ENCODE measurements around the gene NPHP1. TPM values are rescaled to one million over a fixed set of nuclear protein-coding genes. Genes with fewer than 3 reads are reported as not detected.

Gene NPHP1
- total RNA-seq, 1 experiment from 2014 or later = 4.7 TPM

- TF ChIP-seq CTCF (IDR thresholded peaks at IDR 0.05 in 2 of 3, conservative IDR thresholded peaks at IDR 0.05 in 1 of 3; ENCODE audit: borderline replicate concordance in 1 of 3, insufficient read depth in 1 of 3, low read depth in 2 of 3, low read length in 2 of 3) (no peak), EZH2phosphoT487 (IDR thresholded peaks at IDR 0.05; ENCODE audit: borderline replicate concordance) (no peak), EGR1 (IDR thresholded peaks at IDR 0.05; ENCODE audit: low read depth) (no peak), ZBTB33 (IDR thresholded peaks at IDR 0.05; ENCODE audit: extremely low read depth, insufficient replicate concordance, low read length) (no peak), SIN3A (IDR thresholded peaks at IDR 0.05; ENCODE audit: low read depth) (no peak)
These were observed 101.5 kb downstream of the NPHP1 start (continued) for GRCh38 chr2:110103061-110103961.
